ENCODE measurements around the gene HSD17B12.
A peak's percentile ranks its signal among the peaks of the same experiment; 100 is the strongest.
"Not testable (repeated sequence)": the region's sequence is repeated elsewhere in the genome, so short reads cannot be mapped to it uniquely, and the experiment has no call there.

HSD17B12 gene

DNA sequence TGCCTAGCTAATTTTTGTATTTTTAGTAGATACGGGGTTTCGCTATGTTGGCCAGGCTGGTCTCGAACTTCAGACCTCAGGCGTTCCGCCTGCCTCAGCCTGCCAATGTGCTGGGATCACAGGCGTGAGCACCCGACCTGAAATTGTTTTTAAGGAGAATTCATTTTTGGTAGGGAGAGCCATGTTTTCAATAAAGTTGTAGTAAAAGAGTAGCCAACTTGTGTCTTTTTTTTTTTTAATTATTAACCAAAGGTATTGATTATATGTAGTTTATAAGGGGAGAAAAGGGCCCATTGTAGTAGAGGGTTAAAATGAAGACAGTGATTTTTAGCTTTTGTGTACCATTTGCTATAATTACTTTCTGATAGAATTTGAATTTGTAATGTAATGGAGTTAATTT is 31.6 kb upstream of the HSD17B12 start:
- Histone ChIP-seq H3K36me3 (ENCODE audit: control insufficient read depth in 5 of 5, insufficient read depth in 5 of 5, low read length in 5 of 5) (peaks cover 4 to 8% (median 5%) of the 10 kb centered on the region in 5 donors), H3K27me3 (ENCODE audit: control insufficient read depth in 5 of 5, insufficient read depth in 4 of 5, low read length in 5 of 5) (no peaks in the 10 kb centered on the region), H3K9me3 (ENCODE audit: control insufficient read depth in 5 of 5, low read length in 5 of 5) (no peaks in the 10 kb centered on the region), H3K4me1 (ENCODE audit: control insufficient read depth in 5 of 5, insufficient read depth in 5 of 5, low read length in 5 of 5) (peaks cover 3 to 18% (median 13%) of the 10 kb centered on the region in 5 donors), H3K9ac (ENCODE audit: low read length in 5 of 5) (no peak overlapping the region), H3K4me3 (ENCODE audit: low read depth in 1 of 5, low read length in 5 of 5) (no peak overlapping the region), H3K27ac (ENCODE audit: low read depth, low read length) (no peak overlapping the region)

GRCh38 chr11:43649501-43649900 is 31.0 kb upstream of the HSD17B12 start:
- H3K4me3 ChIP-seq (ENCODE audit: low read depth in 1 of 5, low read length in 5 of 5): no peak overlapping the region
- H3K36me3 ChIP-seq (ENCODE audit: control insufficient read depth in 5 of 5, insufficient read depth in 5 of 5, low read length in 5 of 5): peaks cover 4 to 8% (median 5%) of the 10 kb centered on the region in 5 donors

GRCh38 chr11:43649921-43650320 is 30.6 kb upstream of the HSD17B12 start:
- peaks cover 4 to 8% (median 5%) of the 10 kb centered on the region in 5 donors for H3K36me3 ChIP-seq (ENCODE audit: control insufficient read depth in 5 of 5, insufficient read depth in 5 of 5, low read length in 5 of 5)
- no peak overlapping the region for H3K9ac ChIP-seq (ENCODE audit: low read length in 5 of 5)
- no peaks in the 10 kb centered on the region for H3K27me3 ChIP-seq (ENCODE audit: control insufficient read depth in 5 of 5, insufficient read depth in 4 of 5, low read length in 5 of 5)

More at GRCh38 chr11:43649501-43649900, 31.0 kb upstream of the HSD17B12 start:
- Histone ChIP-seq H3K9ac (ENCODE audit: low read length in 5 of 5) (no peak overlapping the region), H3K27me3 (ENCODE audit: control insufficient read depth in 5 of 5, insufficient read depth in 4 of 5, low read length in 5 of 5) (no peaks in the 10 kb centered on the region), H3K4me1 (ENCODE audit: control insufficient read depth in 5 of 5, insufficient read depth in 5 of 5, low read length in 5 of 5) (peaks cover 3 to 16% (median 12%) of the 10 kb centered on the region in 5 donors), H3K9me3 (ENCODE audit: control insufficient read depth in 5 of 5, low read length in 5 of 5) (no peaks in the 10 kb centered on the region), H3K27ac (ENCODE audit: low read depth, low read length) (no peak overlapping the region)

DNA sequence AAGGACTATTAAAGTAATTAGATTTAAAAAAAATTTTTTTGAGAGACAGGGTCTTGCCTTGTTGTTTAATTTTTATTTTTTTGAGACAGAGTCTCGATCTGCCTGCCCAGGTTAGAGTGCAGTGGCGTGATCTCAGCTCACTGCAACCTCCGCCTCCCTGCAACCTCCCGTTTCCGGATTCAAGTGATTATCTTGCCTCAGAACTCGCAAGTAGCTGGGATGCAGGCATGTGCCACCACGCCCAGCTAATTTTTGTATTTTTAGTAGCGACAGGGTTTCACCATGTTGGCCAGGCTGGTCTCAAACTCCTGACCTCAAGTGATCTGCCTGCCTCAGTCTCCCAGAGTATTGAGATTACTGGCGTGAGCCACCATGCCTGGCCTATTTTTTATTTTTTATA is 17.5 kb upstream of the HSD17B12 start:
- not testable (repeated sequence) for H3K36me3 ChIP-seq (ENCODE audit: control insufficient read depth in 5 of 5, insufficient read depth in 5 of 5, low read length in 5 of 5); H3K4me1 ChIP-seq (ENCODE audit: control insufficient read depth in 5 of 5, insufficient read depth in 5 of 5, low read length in 5 of 5); H3K27me3 ChIP-seq (ENCODE audit: control insufficient read depth in 5 of 5, insufficient read depth in 4 of 5, low read length in 5 of 5); H3K27ac ChIP-seq (ENCODE audit: low read depth, low read length); H3K9me3 ChIP-seq (ENCODE audit: control insufficient read depth in 5 of 5, low read length in 5 of 5); H3K4me3 ChIP-seq (ENCODE audit: low read depth in 1 of 5, low read length in 5 of 5); H3K9ac ChIP-seq (ENCODE audit: low read length in 5 of 5)

More at GRCh38 chr11:43649921-43650320, 30.6 kb upstream of the HSD17B12 start:
- H3K27ac ChIP-seq (ENCODE audit: low read depth, low read length): no peak overlapping the region
- peaks cover 2 to 11% (median 7%) of the 10 kb centered on the region in 5 donors for H3K4me1 ChIP-seq (ENCODE audit: control insufficient read depth in 5 of 5, insufficient read depth in 5 of 5, low read length in 5 of 5)
- H3K9me3 ChIP-seq (ENCODE audit: control insufficient read depth in 5 of 5, low read length in 5 of 5): no peaks in the 10 kb centered on the region
- no peak overlapping the region for H3K4me3 ChIP-seq (ENCODE audit: low read depth in 1 of 5, low read length in 5 of 5)

- Histone ChIP-seq H3K9me3 (ENCODE audit: control insufficient read depth in 5 of 5, low read length in 5 of 5) (no peaks in the 10 kb centered on the region), H3K27ac (ENCODE audit: low read depth, low read length) (no peak overlapping the region), H3K9ac (ENCODE audit: low read length in 5 of 5) (no peak overlapping the region), H3K27me3 (ENCODE audit: control insufficient read depth in 5 of 5, insufficient read depth in 4 of 5, low read length in 5 of 5) (no peaks in the 10 kb centered on the region), H3K4me3 (ENCODE audit: low read depth in 1 of 5, low read length in 5 of 5) (no peak overlapping the region), H3K4me1 (ENCODE audit: control insufficient read depth in 5 of 5, insufficient read depth in 5 of 5, low read length in 5 of 5) (no peaks in the 10 kb centered on the region), H3K36me3 (ENCODE audit: control insufficient read depth in 5 of 5, insufficient read depth in 5 of 5, low read length in 5 of 5) (no peaks in the 10 kb centered on the region)
Observed at GRCh38 chr11:43664295-43664694, 16.2 kb upstream of the HSD17B12 start.

DNA sequence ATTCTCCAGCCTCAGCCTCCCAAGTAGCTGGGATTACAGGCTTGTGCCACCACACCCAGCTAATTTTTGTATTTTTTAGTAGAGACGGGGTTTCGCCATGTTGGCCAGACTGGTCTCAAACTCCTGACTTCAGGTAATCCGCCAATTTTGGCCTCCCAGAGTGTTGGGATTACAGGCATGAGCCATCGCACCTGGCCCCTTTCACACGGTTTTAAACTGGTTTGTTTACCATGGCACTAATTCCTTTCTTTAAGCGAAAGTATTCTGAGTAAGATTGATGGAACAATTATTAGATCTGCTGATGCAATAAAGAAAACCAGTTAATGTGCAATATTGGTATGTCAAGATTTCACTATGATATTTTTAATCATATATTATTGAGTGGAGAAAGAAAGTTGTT is 9.3 kb upstream of the HSD17B12 start:
- H3K36me3 ChIP-seq (ENCODE audit: control insufficient read depth in 5 of 5, insufficient read depth in 5 of 5, low read length in 5 of 5); H3K9me3 ChIP-seq (ENCODE audit: control insufficient read depth in 5 of 5, low read length in 5 of 5); H3K4me1 ChIP-seq (ENCODE audit: control insufficient read depth in 5 of 5, insufficient read depth in 5 of 5, low read length in 5 of 5); H3K27ac ChIP-seq (ENCODE audit: low read depth, low read length); H3K9ac ChIP-seq (ENCODE audit: low read length in 5 of 5); H3K4me3 ChIP-seq (ENCODE audit: low read depth in 1 of 5, low read length in 5 of 5); H3K27me3 ChIP-seq (ENCODE audit: control insufficient read depth in 5 of 5, insufficient read depth in 4 of 5, low read length in 5 of 5): not testable (repeated sequence)

DNA sequence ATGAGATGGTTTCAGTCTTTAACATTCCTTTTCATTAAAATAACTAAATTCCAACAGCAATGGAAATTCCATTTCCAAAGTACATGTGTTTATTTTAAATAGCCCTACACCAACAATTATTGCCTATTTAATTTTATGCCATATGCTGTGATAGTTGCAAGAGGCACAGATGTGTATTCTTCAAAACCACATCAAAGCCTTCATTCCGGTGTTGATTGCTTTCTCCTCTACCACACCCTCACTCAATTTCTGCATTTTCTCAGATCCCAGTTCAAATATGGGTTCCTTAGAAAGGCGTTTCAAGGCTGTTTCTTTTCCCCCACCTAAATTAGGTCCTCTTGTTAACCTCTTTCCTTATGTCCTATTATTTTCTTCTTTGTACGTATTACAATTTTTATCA is 6.0 kb upstream of the HSD17B12 start:
- H3K27me3 ChIP-seq (ENCODE audit: control insufficient read depth in 5 of 5, insufficient read depth in 4 of 5, low read length in 5 of 5): no peaks in the 10 kb centered on the region

DNA sequence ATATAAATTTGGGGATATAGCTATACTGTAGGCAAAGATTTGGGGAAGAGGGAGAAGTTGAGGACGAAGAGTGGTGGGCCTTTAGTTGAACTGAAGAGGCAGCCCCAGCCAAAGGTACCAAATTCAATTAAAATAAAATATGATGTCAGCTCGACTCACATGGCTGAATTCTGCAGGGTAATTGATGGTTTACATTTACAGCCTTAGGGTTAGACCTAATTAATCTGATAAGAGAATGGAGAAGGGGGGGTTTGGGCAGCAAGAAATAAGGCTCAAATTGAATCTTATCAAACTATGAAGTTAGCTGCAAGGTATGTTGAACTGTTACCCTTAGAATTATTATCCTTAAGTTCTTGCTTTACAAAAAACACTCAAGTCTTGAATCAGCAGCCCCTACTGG is 3.6 kb upstream of the HSD17B12 start:
- no peaks in the 10 kb centered on the region for H3K27me3 ChIP-seq (ENCODE audit: control insufficient read depth in 5 of 5, insufficient read depth in 4 of 5, low read length in 5 of 5)
- no peak overlapping the region for H3K27ac ChIP-seq (ENCODE audit: low read depth, low read length)
- no peak overlapping the region for H3K9ac ChIP-seq (ENCODE audit: low read length in 5 of 5)
- H3K4me3 ChIP-seq (ENCODE audit: low read depth in 1 of 5, low read length in 5 of 5): no peak overlapping the region
- no peaks in the 10 kb centered on the region for H3K36me3 ChIP-seq (ENCODE audit: control insufficient read depth in 5 of 5, insufficient read depth in 5 of 5, low read length in 5 of 5)
- H3K4me1 ChIP-seq (ENCODE audit: control insufficient read depth in 5 of 5, insufficient read depth in 5 of 5, low read length in 5 of 5): peaks cover 3 to 16% (median 13%) of the 10 kb centered on the region in 5 donors
- H3K9me3 ChIP-seq (ENCODE audit: control insufficient read depth in 5 of 5, low read length in 5 of 5): no peaks in the 10 kb centered on the region

More for the DNA sequence above, 6.0 kb upstream of the HSD17B12 start:
- Histone ChIP-seq H3K4me1 (ENCODE audit: control insufficient read depth in 5 of 5, insufficient read depth in 5 of 5, low read length in 5 of 5) (peaks cover 0 to 2% (median 1%) of the 10 kb centered on the region in 5 donors), H3K9ac (ENCODE audit: low read length in 5 of 5) (no peak overlapping the region), H3K27ac (ENCODE audit: low read depth, low read length) (no peak overlapping the region), H3K4me3 (ENCODE audit: low read depth in 1 of 5, low read length in 5 of 5) (no peak overlapping the region), H3K36me3 (ENCODE audit: control insufficient read depth in 5 of 5, insufficient read depth in 5 of 5, low read length in 5 of 5) (no peaks in the 10 kb centered on the region), H3K9me3 (ENCODE audit: control insufficient read depth in 5 of 5, low read length in 5 of 5) (no peaks in the 10 kb centered on the region)

- no peaks in the 10 kb centered on the region for H3K27me3 ChIP-seq (ENCODE audit: control insufficient read depth in 5 of 5, insufficient read depth in 4 of 5, low read length in 5 of 5)
- H3K4me3 ChIP-seq (ENCODE audit: low read depth in 1 of 5, low read length in 5 of 5): peak overlapping the region; percentile 83 to 93 (median 90)
- H3K9me3 ChIP-seq (ENCODE audit: control insufficient read depth in 5 of 5, low read length in 5 of 5): no peaks in the 10 kb centered on the region
- H3K27ac ChIP-seq (ENCODE audit: low read depth, low read length): peak overlapping the region; percentile 94
- no peaks in the 10 kb centered on the region for H3K36me3 ChIP-seq (ENCODE audit: control insufficient read depth in 5 of 5, insufficient read depth in 5 of 5, low read length in 5 of 5)
- peaks cover 3 to 34% (median 25%) of the 10 kb centered on the region in 5 donors for H3K4me1 ChIP-seq (ENCODE audit: control insufficient read depth in 5 of 5, insufficient read depth in 5 of 5, low read length in 5 of 5)
- H3K9ac ChIP-seq (ENCODE audit: low read length in 5 of 5): peak overlapping the region; percentile 83 to 99 (median 96)
Observed at GRCh38 chr11:43681401-43681942, 934 bp downstream of the HSD17B12 start.

GRCh38 chr11:43682081-43682480 is 1.5 kb downstream of the HSD17B12 start:
- H3K9me3 ChIP-seq (ENCODE audit: control insufficient read depth in 5 of 5, low read length in 5 of 5); H3K27me3 ChIP-seq (ENCODE audit: control insufficient read depth in 5 of 5, insufficient read depth in 4 of 5, low read length in 5 of 5); H3K36me3 ChIP-seq (ENCODE audit: control insufficient read depth in 5 of 5, insufficient read depth in 5 of 5, low read length in 5 of 5): not testable (repeated sequence)
- peaks cover 3 to 40% (median 31%) of the 10 kb centered on the region in 5 donors for H3K4me1 ChIP-seq (ENCODE audit: control insufficient read depth in 5 of 5, insufficient read depth in 5 of 5, low read length in 5 of 5)
- peak overlapping the region in 2 of 5 donors; percentile 83 to 84 for H3K4me3 ChIP-seq (ENCODE audit: low read depth in 1 of 5, low read length in 5 of 5)
- peak overlapping the region; percentile 94 for H3K27ac ChIP-seq (ENCODE audit: low read depth, low read length)
- peak overlapping the region in 4 of 5 donors; percentile 39 to 99 (median 75) for H3K9ac ChIP-seq (ENCODE audit: low read length in 5 of 5)
